Femur (tissue), 1 donor: ENCODE results near the gene PLAAT1.

Experiments used
- DNase-seq: peaks from one replicate; pipeline ENCODE4 v3.0.0-alpha.2; 2017

The PLAAT1 gene

DNA sequence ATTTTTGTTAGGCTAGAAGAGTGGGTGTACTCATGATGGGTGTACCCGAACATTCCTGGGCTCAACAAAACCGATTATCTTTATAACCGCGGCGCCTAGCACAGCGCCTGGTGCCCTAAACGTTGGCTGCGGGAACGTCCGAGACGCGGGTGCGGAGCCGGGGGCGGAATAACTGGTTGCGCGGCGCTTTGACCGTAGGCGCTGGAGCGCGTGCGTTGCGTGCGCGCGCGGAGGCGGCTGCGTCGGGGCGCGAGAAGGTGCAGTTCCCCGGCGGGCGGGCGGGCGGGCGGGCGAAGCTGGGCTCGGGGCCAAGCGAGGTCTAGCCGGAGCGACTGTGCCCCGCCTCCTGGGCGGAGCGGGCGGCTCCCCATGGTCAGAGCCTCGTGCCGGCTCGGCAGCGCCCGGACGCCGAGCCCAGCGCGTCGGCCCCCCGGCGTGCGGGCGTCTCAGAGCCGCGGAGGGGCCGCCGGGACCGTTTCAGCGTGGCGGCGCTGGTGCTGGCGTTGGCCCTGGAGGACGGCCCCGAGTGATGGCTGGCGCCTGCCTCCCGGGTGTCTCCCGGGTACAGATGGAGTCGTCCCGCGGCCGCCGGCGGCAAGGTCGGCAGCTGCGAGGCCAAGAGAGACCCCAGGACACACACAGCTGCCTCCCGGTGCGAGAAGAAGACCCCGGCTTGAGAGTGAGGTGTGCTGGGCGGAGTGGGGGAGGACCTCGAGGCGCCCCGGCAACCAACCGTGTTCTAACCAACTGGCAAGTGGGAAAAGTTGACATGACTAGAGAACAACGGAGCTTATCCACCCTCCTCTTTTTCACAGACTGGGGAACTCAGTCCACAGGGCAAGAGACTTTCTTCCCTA lies at the start of gene PLAAT1:
TSS of gene PLAAT1 (plus strand) at position 373 of the 857 bp plus-strand sequence. CDS start 14,429 bp downstream, outside the sequence.
- peak; percentile 88 for DNase-seq

DNA sequence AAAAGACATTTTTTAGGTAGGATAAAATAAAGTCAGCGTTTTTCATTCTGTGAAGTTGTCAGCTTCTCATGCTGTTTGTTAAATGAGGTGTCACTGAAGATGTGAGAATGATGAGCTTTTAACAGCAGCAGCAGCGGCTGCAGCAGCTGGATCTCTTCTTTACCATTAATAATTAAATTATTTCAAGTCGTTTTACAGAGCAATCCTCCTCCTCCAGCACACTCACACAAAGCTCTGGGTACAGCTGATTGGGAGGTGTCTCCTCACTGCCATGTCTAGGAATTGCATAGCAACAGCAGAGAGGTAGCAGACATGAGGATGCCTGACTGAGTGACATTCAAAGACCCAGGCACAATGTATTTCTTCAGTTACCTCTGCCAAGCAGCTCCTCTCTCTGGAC lies 46.7 kb upstream of the PLAAT1 start:
- no peak for DNase-seq

GRCh38 chr3:193196746-193197145 lies 44.3 kb upstream of the PLAAT1 start:
- DNase-seq, result no peak

GRCh38 chr3:193207290-193208273 lies 33.4 kb upstream of the PLAAT1 start:
- no peak for DNase-seq

- DNase-seq, result no peak
Observed at GRCh38 chr3:193210618-193211017, 30.4 kb upstream of the PLAAT1 start.

DNA sequence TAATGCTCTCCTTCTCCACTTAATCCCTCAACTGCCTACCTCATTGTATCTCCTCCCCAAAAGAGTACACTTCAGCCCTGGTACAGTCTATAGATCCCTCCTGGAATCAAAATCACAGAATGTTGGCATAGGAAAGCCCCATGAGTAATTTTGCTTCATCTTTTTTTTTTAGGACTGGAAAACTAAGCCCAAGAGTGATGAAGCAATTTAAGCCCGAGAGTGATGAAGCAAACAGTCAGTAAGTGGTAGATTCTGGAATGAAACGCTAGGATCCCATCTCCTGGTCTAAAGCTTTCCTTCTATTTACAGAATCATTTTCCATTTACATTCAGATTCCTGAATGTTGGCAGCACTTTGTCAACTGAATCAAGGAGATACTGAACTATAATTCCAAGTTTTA lies 29.8 kb upstream of the PLAAT1 start:
- DNase-seq, result no peak

- DNase-seq, result no peak
Observed at GRCh38 chr3:193211984-193212383, 29.0 kb upstream of the PLAAT1 start.

DNA sequence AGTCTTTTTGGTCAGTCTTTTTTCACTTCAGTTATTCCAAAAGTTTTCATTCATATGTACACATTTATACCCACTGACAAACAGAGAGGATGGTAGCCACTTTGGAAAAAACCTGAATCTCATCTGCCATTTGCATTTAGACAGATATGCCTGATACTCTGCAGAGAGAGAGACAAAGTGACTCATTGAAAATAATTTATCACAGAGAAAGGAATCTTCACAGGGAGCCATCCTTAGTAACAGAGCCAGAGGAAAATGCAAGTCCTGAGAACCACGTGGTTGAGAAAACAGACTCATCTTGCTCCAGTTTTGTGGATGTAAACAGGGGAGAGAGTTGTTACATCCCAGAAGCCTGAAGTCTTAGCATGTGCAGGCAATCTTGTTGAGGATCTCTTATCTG lies 28.2 kb upstream of the PLAAT1 start:
- DNase-seq, result no peak

DNA sequence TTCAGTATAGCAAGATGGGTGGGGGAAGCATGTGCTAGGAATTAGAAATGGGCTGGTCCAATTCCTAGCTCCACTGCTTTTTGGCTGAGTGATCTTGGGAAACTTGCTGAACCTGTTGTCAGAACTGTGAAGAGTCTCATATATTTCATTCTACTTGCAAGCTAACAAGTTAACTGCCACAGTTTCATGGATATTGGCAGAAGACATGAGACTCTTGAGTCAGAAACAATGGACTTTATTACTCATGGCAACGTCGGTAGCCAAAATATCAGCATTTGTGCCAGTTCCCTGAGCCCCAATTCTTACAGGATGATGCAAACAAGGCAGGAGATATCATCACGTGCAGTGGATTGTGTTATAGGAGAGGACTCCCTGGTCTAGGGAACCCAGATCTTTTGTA lies 26.6 kb upstream of the PLAAT1 start:
- no peak for DNase-seq

DNA sequence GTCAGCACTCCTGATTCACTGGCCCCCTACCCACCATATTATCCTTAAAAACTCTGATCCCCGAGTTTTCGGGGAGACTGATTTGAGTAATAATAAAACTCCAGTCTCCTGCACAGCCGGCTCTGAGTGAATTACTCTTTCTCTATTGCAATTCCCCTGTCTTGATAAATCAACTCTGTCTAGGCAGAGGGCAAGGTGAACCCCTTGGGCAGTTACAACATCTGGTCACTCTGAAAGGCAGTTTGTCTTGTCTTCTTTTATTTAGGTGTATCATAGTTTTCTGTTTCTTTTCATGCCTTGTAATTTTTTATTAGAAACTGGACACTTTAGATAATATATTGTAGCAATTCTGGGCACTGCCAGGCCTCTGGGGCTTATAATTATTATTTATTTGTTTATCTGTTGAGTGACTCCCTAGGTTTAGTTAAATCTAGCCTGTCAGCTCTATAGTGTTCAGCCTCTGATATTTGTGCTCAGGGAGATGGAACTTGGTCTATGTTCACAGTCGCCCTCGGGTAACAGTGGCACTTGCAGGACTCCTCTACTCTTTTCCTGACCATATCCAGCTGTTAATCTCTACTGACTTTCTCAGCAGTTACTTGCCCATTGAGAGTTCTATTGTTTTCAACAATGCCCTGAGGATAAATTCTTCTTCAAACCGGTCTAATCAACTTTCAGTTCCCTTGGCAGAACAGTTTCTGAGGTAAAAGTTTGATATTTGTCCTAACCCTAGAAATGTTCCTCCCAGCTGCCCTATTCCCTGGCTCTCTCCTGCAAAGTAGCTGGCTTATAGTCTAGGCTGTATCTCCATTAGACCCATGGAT lies 15.5 kb upstream of the PLAAT1 start:
- DNase-seq, result no peak

- DNase-seq, result no peak
Observed at GRCh38 chr3:193228206-193228605, 12.8 kb upstream of the PLAAT1 start.

DNA sequence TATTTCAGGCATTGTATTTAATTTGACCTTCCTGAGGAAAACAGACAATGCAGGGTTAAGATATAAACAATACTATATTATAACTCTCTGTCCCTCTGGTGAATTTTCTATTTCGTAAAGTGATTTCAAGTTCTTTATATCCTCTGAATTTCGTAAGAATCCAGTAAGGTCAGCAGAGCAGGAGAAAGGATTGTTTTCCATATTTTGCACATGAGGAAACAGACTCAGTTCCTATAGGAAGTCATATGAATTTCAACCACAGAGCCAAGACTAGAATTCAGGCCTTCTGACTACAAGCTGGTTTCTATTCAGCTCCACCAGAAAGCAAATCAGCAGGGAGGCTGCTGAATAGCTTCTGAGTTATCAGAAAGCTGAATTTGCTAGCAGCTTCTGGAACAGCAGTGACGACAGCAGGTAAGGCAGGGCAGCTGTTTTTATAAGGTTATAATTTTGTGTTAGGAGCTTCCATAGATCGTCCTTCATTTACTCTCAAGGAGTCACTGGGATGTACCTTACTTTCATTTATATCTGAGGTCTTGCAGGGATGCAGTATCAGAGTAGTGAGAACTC lies 11.1 kb upstream of the PLAAT1 start:
- no peak for DNase-seq

DNA sequence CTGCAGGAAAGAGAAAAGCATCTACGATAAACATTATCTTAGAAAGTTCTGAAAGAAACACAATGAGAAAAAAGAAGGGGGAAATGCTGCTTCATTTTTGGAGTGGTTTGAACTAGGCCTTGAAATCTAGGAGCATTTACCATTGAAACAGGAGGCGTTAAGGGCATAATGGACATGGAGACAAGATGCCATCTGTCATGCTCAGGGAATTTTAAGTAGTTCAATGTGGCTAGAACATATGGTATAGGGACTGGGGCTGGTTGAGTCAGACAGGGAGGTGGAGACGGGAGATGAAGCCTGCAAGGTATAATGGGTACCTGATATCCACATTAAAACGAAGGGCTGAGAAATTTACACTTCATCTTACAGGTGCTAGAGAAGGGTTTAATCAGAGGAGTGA lies 10.4 kb upstream of the PLAAT1 start:
- DNase-seq, result no peak

GRCh38 chr3:193231201-193231600 lies 9.8 kb upstream of the PLAAT1 start:
- DNase-seq, result no peak

- no peak for DNase-seq
Observed at GRCh38 chr3:193236599-193236998, 4.4 kb upstream of the PLAAT1 start.

- DNase-seq, result no peak
Observed at GRCh38 chr3:193237030-193237429, 4.0 kb upstream of the PLAAT1 start.

DNA sequence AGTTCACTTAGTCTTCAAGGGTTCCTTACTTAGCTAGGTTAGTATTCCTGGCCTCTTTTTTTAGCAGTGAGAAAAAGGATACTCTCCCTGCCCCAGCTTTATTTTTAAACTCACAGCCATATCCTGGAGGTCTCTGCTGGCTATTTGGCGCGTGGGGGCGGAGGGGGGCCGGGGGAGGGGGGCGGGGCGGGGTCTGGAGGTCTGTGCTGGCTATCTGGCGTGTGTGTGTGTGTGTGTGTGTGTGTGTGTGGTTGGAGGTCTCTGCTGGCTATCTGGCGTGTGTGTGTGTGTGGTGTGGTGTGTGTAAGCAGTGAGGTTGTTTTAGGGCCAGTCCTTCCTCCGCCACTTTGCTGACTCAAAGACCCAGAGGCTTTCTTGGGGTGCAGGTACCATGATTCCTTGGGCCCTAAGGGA lies 579 bp upstream of the PLAAT1 start:
- DNase-seq, result peak; percentile 69

DNA sequence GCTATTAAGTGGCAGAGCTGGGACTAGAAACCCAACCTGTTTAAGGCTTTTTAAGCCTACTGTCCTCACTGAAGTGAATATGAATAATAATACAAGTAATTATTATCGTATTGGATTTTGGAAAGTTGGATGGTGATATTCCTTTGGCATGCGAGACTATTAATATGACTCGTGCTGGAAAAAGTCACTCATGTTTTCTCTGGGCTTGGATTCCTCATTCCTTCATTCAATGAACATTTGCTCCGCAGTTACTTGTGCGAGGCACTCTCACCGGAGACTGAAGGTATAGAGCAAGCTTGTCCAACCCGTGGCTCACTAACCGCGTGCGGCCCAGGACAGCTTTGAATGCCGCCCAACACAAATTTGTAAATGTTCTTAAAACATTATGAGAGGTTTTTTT lies 694 bp downstream of the PLAAT1 start:
- peak; percentile 21 for DNase-seq

DNA sequence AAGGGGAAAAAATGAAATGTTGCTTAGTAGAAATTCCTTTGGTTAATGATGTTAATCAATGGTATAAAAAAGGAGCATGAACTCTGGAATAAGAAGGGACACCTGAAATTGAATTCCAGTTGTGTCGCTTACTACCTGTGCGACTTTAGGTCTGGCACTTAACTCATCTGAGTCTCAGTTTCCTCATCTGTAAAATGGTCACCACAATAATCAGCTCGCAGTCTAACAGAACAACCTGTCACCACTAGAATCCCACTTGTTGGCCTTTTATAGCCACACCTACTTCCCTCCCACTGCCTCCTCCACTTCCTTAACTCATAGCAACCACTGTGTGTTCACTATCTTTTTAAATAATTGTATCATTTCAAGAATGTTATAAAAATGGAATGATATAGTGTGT lies 2.5 kb downstream of the PLAAT1 start:
- DNase-seq, result no peak

DNA sequence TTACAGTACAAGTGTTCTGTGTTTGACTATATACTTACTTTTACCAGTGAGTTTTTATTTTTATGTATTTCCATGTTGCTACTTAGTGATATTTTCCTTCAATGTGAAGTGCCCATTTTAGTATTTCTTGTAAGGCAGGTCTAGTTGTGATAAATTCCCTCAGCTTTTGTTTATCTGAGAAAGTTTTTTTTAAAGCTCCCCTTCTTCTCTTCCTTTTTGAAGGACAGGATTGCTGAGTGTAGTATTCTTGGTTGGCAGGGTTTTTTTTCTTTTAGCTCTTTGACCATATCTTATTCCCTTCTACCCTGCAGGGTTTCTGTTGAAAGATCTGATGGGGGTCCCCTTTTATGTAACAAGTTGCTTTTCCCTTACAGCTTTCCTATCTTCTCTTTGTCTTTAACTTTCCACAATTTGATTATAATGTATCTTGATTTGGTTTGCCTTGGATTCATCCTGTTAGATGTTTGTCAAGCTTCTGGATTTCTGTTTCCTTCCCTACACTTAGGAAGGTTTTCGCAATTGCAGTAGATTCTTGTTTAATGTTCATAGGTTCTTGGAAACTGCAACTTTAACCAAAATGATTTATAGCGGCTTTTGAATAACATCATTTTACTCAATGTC lies 7.9 kb downstream of the PLAAT1 start:
- DNase-seq, result no peak

- DNase-seq, result no peak
Observed at GRCh38 chr3:193250492-193250891, 9.5 kb downstream of the PLAAT1 start.
